Loucy (cell line): ENCODE results near the gene IRF7.
"Not testable (repeated sequence)": the region's sequence is repeated elsewhere in the genome, so short reads cannot be mapped to it uniquely, and the experiment has no call there.

ENCODE experiments used
- H2AFZ ChIP-seq: fragments of 200-600 bp; sonication (generic); 2 replicates; pipeline ENCODE4 v1.6.0; 2016; ENCODE audit warnings: antibody characterized with exemption, mild to moderate bottlenecking, low read length, moderate library complexity
- H3F3A ChIP-seq: fragments of 200-600 bp; 2 replicates; pipeline ENCODE4 v1.6.0; 2016; ENCODE audit warnings: antibody characterized with exemption, low read depth, mild to moderate bottlenecking
- H3K27me3 ChIP-seq: fragments of 200-600 bp; sonication (generic); 2 replicates; pipeline ENCODE4 v1.6.1; 2014; ENCODE audit warnings: low read length, mild to moderate bottlenecking; ENCODE audit not compliant: insufficient read depth, poor library complexity, severe bottlenecking
- H3K36me3 ChIP-seq: fragments of 200-600 bp; sonication (generic); 2 replicates; pipeline ENCODE4 v1.6.1; 2016; ENCODE audit warnings: low read length; ENCODE audit not compliant: insufficient read depth
- H3K4me1 ChIP-seq: fragments of 200-600 bp; sonication (generic); 2 replicates; pipeline ENCODE4 v1.5.1; 2014; ENCODE audit warnings: low read length, mild to moderate bottlenecking; ENCODE audit not compliant: insufficient read depth, poor library complexity, severe bottlenecking
- H3K4me2 ChIP-seq: fragments of 200-600 bp; sonication (generic); 2 replicates; pipeline ENCODE4 v1.6.0; 2014; ENCODE audit warnings: antibody characterized with exemption, low read length, low read depth, mild to moderate bottlenecking; ENCODE audit not compliant: poor library complexity, severe bottlenecking
- H3K4me3 ChIP-seq: fragments of 200-600 bp; sonication (generic); 2 replicates; pipeline ENCODE4 v1.5.1; 2014; ENCODE audit warnings: low read length, mild to moderate bottlenecking, mixed read lengths; ENCODE audit not compliant: poor library complexity, severe bottlenecking
- H3K79me2 ChIP-seq: fragments of 200-600 bp; sonication (generic); 2 replicates; pipeline ENCODE4 v1.6.1; 2014; ENCODE audit warnings: low read length; ENCODE audit not compliant: insufficient read depth
- H3K9ac ChIP-seq: fragments of 200-600 bp; sonication (generic); 2 replicates; pipeline ENCODE4 v1.6.0; 2014; ENCODE audit warnings: mild to moderate bottlenecking, low read depth, low read length, moderate library complexity; ENCODE audit not compliant: poor library complexity, severe bottlenecking
- H3K9me2 ChIP-seq: fragments of 200-600 bp; sonication (generic); replicated peaks from 2 replicates; pipeline ENCODE4 v1.6.1; 2016; ENCODE audit warnings: low read depth, low read length, mixed read lengths
- H3K9me3 ChIP-seq: fragments of 200-600 bp; sonication (generic); 2 replicates; pipeline ENCODE4 v1.6.1; 2014; ENCODE audit warnings: mild to moderate bottlenecking, antibody characterized with exemption, low read length, low read depth; ENCODE audit not compliant: insufficient read depth
- H4K20me1 ChIP-seq: fragments of 200-600 bp; sonication (generic); 2 replicates; pipeline ENCODE4 v1.6.0; 2014; ENCODE audit warnings: antibody characterized with exemption, low read length, mild to moderate bottlenecking; ENCODE audit not compliant: insufficient read depth, poor library complexity, severe bottlenecking
- CTCF ChIP-seq: fragments of 200-600 bp; sonication (generic); conservative IDR thresholded peaks from 2 replicates; pipeline ENCODE4 v1.5.1; 2014; ENCODE audit warnings: mild to moderate bottlenecking, antibody characterized with exemption, low read length
- EZH2phosphoT487 ChIP-seq: fragments of 200-600 bp; IDR thresholded peaks from 2 replicates; pipeline ENCODE4 v1.6.1; 2018; ENCODE audit warnings: antibody characterized with exemption, mild to moderate bottlenecking, moderate library complexity, borderline replicate concordance

IRF7 gene

GRCh38 chr11:650482-650881, 34.7 kb upstream of the IRF7 start:
- Histone ChIP-seq H3K36me3 (peaks cover 31% of the 10 kb centered on the region; the same call in 1 of the 2 replicates), H3K4me2 (no peak overlapping the region), H3K9ac (no peak overlapping the region), H3K9me3 (no peaks in the 10 kb centered on the region), H3K4me1 (no peaks in the 10 kb centered on the region), H3K4me3 (no peak overlapping the region), H3K79me2 (no peaks in the 10 kb centered on the region), H4K20me1 (no peaks in the 10 kb centered on the region), H3K27me3 (no peaks in the 10 kb centered on the region), H2AFZ (no peak overlapping the region), H3F3A (no peaks in the 10 kb centered on the region), H3K9me2 (no peaks in the 10 kb centered on the region)
- TF ChIP-seq CTCF (no peak), EZH2phosphoT487 (no peak)

DNA sequence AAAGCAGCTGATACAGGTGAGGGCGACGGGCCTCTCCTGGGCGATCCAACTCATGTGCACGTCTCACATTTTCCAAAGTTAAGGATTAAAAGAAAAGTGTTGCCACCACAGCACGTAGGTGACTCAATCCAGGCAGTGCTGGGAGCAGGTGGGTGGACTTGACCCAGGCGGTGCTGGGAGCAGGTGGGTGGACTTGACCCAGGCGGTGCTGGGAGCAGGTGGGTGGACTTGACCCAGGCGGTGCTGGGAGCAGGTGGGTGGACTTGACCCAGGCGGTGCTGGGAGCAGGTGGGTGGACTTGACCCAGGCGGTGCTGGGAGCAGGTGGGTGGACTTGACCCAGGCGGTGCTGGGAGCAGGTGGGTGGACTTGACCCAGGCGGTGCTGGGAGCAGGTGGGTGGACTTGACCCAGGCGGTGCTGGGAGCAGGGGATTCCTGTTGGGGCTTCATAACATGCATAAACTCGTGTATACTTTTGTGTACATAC, 32.0 kb upstream of the IRF7 start:
- H3K79me2 ChIP-seq, H4K20me1 ChIP-seq, H3K4me1 ChIP-seq, H3K27me3 ChIP-seq, H3K4me3 ChIP-seq, H3K9me2 ChIP-seq, H2AFZ ChIP-seq, H3K4me2 ChIP-seq, H3K9ac ChIP-seq, H3K9me3 ChIP-seq, H3F3A ChIP-seq: not testable (repeated sequence)
- H3K36me3 ChIP-seq, result peaks cover 29% of the 10 kb centered on the region; the same call in 1 of the 2 replicates

- Histone ChIP-seq H4K20me1 (no peaks in the 10 kb centered on the region), H3K79me2 (no peaks in the 10 kb centered on the region), H2AFZ (no peak overlapping the region), H3K9ac (no peak overlapping the region), H3K4me2 (no peak overlapping the region), H3K9me3 (no peaks in the 10 kb centered on the region), H3K4me3 (no peak overlapping the region), H3K27me3 (no peaks in the 10 kb centered on the region), H3K9me2 (no peaks in the 10 kb centered on the region), H3F3A (no peaks in the 10 kb centered on the region), H3K36me3 (peaks cover 19% of the 10 kb centered on the region; the same call in 1 of the 2 replicates), H3K4me1 (no peaks in the 10 kb centered on the region)
- TF ChIP-seq EZH2phosphoT487 (no peak), CTCF (no peak)
Measured at GRCh38 chr11:646214-646613, 30.5 kb upstream of the IRF7 start.

DNA sequence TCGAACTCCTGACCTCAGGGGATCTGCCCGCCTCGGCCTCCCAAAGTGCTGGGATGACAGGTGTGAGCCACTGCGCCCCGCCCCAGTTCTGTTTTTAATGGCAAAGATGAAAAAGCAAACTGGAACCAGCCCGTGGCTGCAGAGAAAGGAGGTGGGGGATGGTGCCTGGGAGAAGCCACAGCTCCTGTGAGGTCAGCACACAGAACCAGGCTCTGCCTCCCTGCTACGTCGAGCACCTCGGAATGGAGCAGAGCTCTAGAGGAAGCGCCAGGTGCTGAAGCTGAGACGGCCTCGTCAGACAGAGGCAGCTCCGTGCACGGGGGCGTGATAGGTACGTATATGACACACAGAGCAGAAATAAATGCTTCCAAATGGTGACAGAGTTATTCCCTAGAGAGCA, 29.8 kb upstream of the IRF7 start:
- TF ChIP-seq CTCF (no peak), EZH2phosphoT487 (no peak)
- no peaks in the 10 kb centered on the region for H3K79me2 ChIP-seq
- no peaks in the 10 kb centered on the region for H4K20me1 ChIP-seq
- H3K4me1 ChIP-seq, result no peaks in the 10 kb centered on the region
- H2AFZ ChIP-seq, result no peak overlapping the region
- no peaks in the 10 kb centered on the region for H3K9me3 ChIP-seq
- no peaks in the 10 kb centered on the region for H3F3A ChIP-seq
- H3K9me2 ChIP-seq, result no peaks in the 10 kb centered on the region
- no peak overlapping the region for H3K4me2 ChIP-seq
- H3K27me3 ChIP-seq, result no peaks in the 10 kb centered on the region
- H3K36me3 ChIP-seq, result peaks cover 12% of the 10 kb centered on the region; the same call in 1 of the 2 replicates
- H3K9ac ChIP-seq, result no peak overlapping the region
- H3K4me3 ChIP-seq, result no peak overlapping the region
